Heart left ventricle (tissue), 16 donors: ENCODE data around the gene GRIN2B. TPM values are rescaled to one million over a fixed set of nuclear protein-coding genes. Genes with fewer than 3 reads are reported as not detected.

Experiments
- ATAC-seq, 4 donors: fragments of 200-7000 bp; cut with Tn5 transposase; one replicate each; pipeline ENCODE4 v1.9.1; 2020 to 2022; ENCODE audit warnings: moderate library complexity in 4 of 4, mild to moderate bottlenecking in 3 of 4, moderate number of reproducible peaks in 1 of 4
- DNase-seq, 5 donors: peaks; one replicate each; pipeline ENCODE4 v3.0.0-alpha.2; 2020
- H3K27ac ChIP-seq, 12 donors: fragments of 200-600 bp; sonication (generic) in 4 of 12; one replicate each; pipeline versions ENCODE4 v1.5.0 to v1.8.0; 2016 to 2022; ENCODE audit warnings: mild to moderate bottlenecking in 2 of 12
- H3K27me3 ChIP-seq, 9 donors: fragments of 200-600 bp; sonication (generic) in 2 of 9; one replicate each; pipeline versions ENCODE4 v1.5.1 to v1.8.0; 2016 to 2022; ENCODE audit warnings: mild to moderate bottlenecking in 3 of 9
- H3K36me3 ChIP-seq, 9 donors: fragments of 200-600 bp; sonication (generic) in 2 of 9; one replicate each; pipeline versions ENCODE4 v1.5.0 to v1.8.0; 2018 to 2022; ENCODE audit warnings: mild to moderate bottlenecking in 2 of 9
- H3K4me1 ChIP-seq, 12 donors: fragments of 200-600 bp; sonication (generic) in 4 of 12; one replicate each; pipeline versions ENCODE4 v1.5.0 to v1.8.0; 2016 to 2022; ENCODE audit warnings: mild to moderate bottlenecking in 3 of 12
- H3K4me3 ChIP-seq, 12 donors: fragments of 200-600 bp; sonication (generic) in 4 of 12; one replicate each; pipeline versions ENCODE4 v1.5.0 to v1.8.0; 2017 to 2022; ENCODE audit warnings: mild to moderate bottlenecking in 9 of 12, moderate library complexity in 4 of 12
- H3K9me3 ChIP-seq, 12 donors: fragments of 200-600 bp; sonication (generic) in 4 of 12; one replicate each; pipeline versions ENCODE4 v1.5.0 to v1.8.0; 2016 to 2022; ENCODE audit warnings: mild to moderate bottlenecking in 1 of 12
- POLR2A ChIP-seq, 2 donors: fragments of 450-650 bp; IDR thresholded peaks; one replicate each; pipeline ENCODE4 v1.6.1; 2017; ENCODE audit warnings: antibody characterized with exemption in 2 of 2, mild to moderate bottlenecking in 2 of 2, moderate library complexity in 2 of 2
- WGBS, 4 donors: extraction: QIAGEN DNeasy Blood & Tissue Kit in 2 of 4; methylation state at CpG; one replicate each; pipeline versions ENCODE4 v1.1.5 to v1.1.7; 2013 to 2018; 5-methylcytosine and 5-hydroxymethylcytosine counted together
- intact Hi-C, 10 donors: fragments of 100-400 bp; cut with DNase I; formaldehyde crosslinking; loops; one replicate each; pipeline versions ENCODE4 v1.11.1 to v1.14.2; 2022
- polyA plus RNA-seq, 2 donors: library from polyadenylated mRNA; stranded (reverse); fragments of 200-250 nt; gene quantifications; one replicate each; pipeline ENCODE4 v1.2.3, GENCODE V29; 2013
- total RNA-seq, 9 donors: library from RNA; depleted of rRNA in 2 of 9; stranded (reverse); fragments of >200 nt in 2 of 9; fragmentation: NEBNext Ultra II Directional in 3 of 9; extraction: Animal tissue kit (Norgen Biotek cat#: 25700) in 3 of 9; gene quantifications; one replicate each; pipeline versions ENCODE4 v1.1.0 to v1.2.4, GENCODE V29; 2016 to 2023
- TF ChIP-seq, protein P1 (sequence below), 12 donors: fragments of 200-600 bp; sonication (generic) in 4 of 12; IDR thresholded peaks; one replicate each; pipeline versions ENCODE4 v1.5.0 to v1.8.0; 2018 to 2022; ENCODE audit warnings: antibody characterized with exemption in 12 of 12, mild to moderate bottlenecking in 5 of 12
- donor health status: ischemic (EF 13 %, LVEDD 7.1; RV severe dilation, severe dysfunction).
- donor health status: healthy with polysubstance abuse.
- donor health status: DM: no; HTN: yes; CAD: no.
- donor health status: DM: no; HTN: no; CAD: no.
- donor health status: ischemic (EF 25% LVEDD 6.9; RV normal size, moderate dysfunction).
- donor health status: ischemic (EF 25% LVEDD 5.7; RV mildly dilated, moderate dysfunction).
- donor health status: healthy.
- donor health status: DM: yes; HTN: yes; CAD: no.
- donor health status: ischemic (EF 35%, LVEDD 5.7; RV mildly dilated, moderate dysfunction).
- donor health status: nonischemic (EF 11% LVEDD 7.7; RV severe dilation, severe dysfunction).
- donor health status: DM: yes; HTN: yes; CAD: no.
- donor health status: PGD.
- donor health status: ischemic (EF 29% LVEDD 5.4; RV normal size, mild dysfunction).
- donor health status: nonischemic (EF 23%, LVEDD 6.1; RV moderate dilation, normal function).

The GRIN2B gene
- total and polyA plus RNA-seq, 11 donors: under 0.01 to 0.54 (median 0.02) TPM; not detected in 5

DNA sequence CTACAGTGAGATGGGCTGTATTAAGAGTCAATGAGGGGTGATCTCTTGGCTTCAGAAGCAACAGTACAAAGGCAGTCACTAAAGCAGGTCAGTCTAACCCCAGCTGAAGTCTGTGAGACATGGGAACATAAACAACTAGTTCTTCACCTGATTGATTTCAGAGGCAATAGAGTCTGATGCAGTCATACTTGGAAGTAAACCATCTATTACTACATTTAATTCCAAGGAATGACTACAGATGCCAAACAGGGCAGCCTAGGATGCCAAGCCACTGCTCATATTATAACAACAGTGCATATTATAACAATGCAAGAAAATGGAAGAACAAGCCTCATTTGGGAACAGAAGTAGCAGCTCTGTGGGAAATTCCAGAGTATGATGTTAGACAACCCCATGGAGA, 35.8 kb downstream of the GRIN2B start:
- Histone ChIP-seq H3K27ac (no peak overlapping the region), H3K27me3 (peaks cover 0 to 5% (median 0%) of the 10 kb centered on the region in 9 donors), H3K4me3 (no peak overlapping the region), H3K36me3 (no peaks in the 10 kb centered on the region), H3K4me1 (no peaks in the 10 kb centered on the region), H3K9me3 (no peaks in the 10 kb centered on the region)
- intact Hi-C loops: loop anchor here in 1 of 10 donors (10.0 kb wide), 1 partner anchor 671 kb away; no protein-coding TSS in a partner anchor
- ATAC-seq (no peak), DNase-seq (no peak)
- TF ChIP-seq POLR2A (IDR thresholded peaks at IDR 0.05): no peak
- TF ChIP-seq, protein P1, sequence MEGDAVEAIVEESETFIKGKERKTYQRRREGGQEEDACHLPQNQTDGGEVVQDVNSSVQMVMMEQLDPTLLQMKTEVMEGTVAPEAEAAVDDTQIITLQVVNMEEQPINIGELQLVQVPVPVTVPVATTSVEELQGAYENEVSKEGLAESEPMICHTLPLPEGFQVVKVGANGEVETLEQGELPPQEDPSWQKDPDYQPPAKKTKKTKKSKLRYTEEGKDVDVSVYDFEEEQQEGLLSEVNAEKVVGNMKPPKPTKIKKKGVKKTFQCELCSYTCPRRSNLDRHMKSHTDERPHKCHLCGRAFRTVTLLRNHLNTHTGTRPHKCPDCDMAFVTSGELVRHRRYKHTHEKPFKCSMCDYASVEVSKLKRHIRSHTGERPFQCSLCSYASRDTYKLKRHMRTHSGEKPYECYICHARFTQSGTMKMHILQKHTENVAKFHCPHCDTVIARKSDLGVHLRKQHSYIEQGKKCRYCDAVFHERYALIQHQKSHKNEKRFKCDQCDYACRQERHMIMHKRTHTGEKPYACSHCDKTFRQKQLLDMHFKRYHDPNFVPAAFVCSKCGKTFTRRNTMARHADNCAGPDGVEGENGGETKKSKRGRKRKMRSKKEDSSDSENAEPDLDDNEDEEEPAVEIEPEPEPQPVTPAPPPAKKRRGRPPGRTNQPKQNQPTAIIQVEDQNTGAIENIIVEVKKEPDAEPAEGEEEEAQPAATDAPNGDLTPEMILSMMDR (IDR thresholded peaks at IDR 0.05): no peak

- intact Hi-C loops: loop anchor here in 1 of 10 donors (10.0 kb wide), 1 partner anchor 670 kb away; no protein-coding TSS in a partner anchor
- TF ChIP-seq POLR2A (IDR thresholded peaks at IDR 0.05): no peak
- TF ChIP-seq, protein P1 (IDR thresholded peaks at IDR 0.05): no peak
- no peak for ATAC-seq
- Histone ChIP-seq H3K4me3 (no peak overlapping the region), H3K27me3 (peaks cover 0 to 5% (median 0%) of the 10 kb centered on the region in 9 donors), H3K9me3 (no peaks in the 10 kb centered on the region), H3K4me1 (no peaks in the 10 kb centered on the region), H3K27ac (no peak overlapping the region), H3K36me3 (no peaks in the 10 kb centered on the region)
- no peak for DNase-seq
- WGBS, 4 donors: 76 to 93% (median 86%) methylated on average over 3 of the region's 3 CpGs
Measured at GRCh38 chr12:13945236-13945635, 36.2 kb downstream of the GRIN2B start.

DNA sequence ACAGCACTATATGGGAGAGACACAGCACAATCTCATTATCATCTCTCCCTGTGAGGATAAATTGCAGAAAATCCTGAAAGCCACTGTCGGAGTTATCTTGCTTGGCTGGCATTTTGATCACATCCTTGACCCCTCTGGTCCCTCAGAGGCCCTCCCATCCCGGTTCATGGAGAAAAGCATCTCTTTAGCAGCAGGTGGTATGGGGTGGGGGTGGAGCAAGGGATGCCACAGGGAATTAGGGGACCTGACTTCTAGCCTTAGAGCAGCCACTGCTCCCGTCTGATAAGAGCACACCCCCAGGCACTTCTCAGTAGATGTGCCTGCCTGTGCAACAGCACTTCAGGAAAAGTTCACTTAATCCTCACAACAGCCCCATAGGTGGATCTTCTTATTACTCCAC, 38.6 kb downstream of the GRIN2B start:
- ATAC-seq (no peak), DNase-seq (no peak)
- H3K4me3 ChIP-seq: no peak overlapping the region
- intact Hi-C loops: loop anchor here in 7 of 10 donors (5.0 to 10.0 kb wide), 5 partner anchors 81 to 668 kb away; no protein-coding TSS in a partner anchor
- no peaks in the 10 kb centered on the region for H3K36me3 ChIP-seq
- no peaks in the 10 kb centered on the region for H3K4me1 ChIP-seq
- H3K9me3 ChIP-seq: peaks cover 0 to 14% (median 7%) of the 10 kb centered on the region in 12 donors
- no peak overlapping the region for H3K27ac ChIP-seq
- H3K27me3 ChIP-seq: peaks cover 0 to 5% (median 0%) of the 10 kb centered on the region in 9 donors
- WGBS, 4 donors: 43 to 54% (median 44%) methylated on average over 3 of the region's 3 CpGs
- no peak for TF ChIP-seq POLR2A (IDR thresholded peaks at IDR 0.05)
- TF ChIP-seq, protein P1 (IDR thresholded peaks at IDR 0.05): no peak

DNA sequence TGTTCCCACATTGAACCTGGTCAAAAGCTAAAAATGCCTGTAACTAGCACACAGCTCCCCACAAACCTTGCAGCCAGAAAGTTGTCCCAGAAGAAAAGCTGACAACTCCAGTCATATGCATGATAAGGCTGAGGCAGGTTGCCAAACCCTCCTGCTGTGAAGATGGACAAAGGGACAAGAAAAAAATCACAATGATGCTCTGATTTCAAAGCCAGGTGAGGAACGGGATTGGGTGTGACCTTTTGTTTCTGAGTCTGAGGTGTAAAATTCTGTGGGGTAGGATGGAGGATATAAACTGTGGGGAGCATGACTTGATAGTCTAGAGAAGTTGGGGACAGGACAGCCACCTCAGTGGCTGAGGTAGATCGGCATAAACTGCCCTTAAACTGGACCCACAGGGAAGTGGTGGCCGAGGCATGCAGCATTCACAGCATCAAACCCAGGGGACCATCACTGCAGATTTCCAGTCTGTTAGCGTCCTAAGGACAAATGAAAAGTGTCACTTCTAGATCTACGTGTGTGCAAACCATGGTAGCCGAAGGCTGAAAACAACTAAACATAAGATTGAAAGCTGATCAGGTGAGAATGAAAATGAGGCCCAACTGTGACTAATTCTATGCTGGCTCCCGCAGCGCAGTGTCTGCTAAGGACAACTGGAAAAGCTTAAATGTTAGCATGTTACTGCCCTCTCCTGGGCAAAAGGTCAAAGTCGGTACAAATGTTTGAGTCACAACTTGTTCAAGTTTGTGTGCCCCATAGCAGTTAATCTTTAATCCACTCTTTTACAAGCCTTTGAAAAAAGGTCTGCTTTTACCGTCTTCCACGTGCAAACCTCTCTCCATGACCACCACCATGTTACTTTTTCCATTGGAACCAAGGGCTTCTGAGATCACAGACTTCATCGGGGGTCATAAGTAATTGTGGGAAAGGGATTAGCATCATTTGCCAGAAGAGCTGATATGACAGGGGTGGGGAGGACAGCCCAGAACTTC, 39.8 kb downstream of the GRIN2B start:
- no peak overlapping the region for H3K4me3 ChIP-seq
- H3K36me3 ChIP-seq: no peaks in the 10 kb centered on the region
- intact Hi-C loops: loop anchor here in 9 of 10 donors (1.0 to 10.0 kb wide), 7 partner anchors 79 to 667 kb away; no protein-coding TSS in a partner anchor
- H3K4me1 ChIP-seq: no peaks in the 10 kb centered on the region
- TF ChIP-seq, protein P1 (IDR thresholded peaks at IDR 0.05): peak in 11 of 12 donors; percentile 6 to 51 (median 36)
- TF ChIP-seq POLR2A (IDR thresholded peaks at IDR 0.05): no peak
- H3K27ac ChIP-seq: no peak overlapping the region
- peaks cover 0 to 25% (median 16%) of the 10 kb centered on the region in 12 donors for H3K9me3 ChIP-seq
- whole genome bisulfite sequencing, 4 donors: 22 to 33% (median 28%) methylated on average over 12 of the region's 12 CpGs
- H3K27me3 ChIP-seq: peaks cover 0 to 5% (median 0%) of the 10 kb centered on the region in 9 donors
- ATAC-seq (peak in 3 of 4 donors; percentile 72 to 81 (median 76)), DNase-seq (peak in 3 of 5 donors; percentile 15 to 31 (median 31))
